Fibroblast of pulmonary artery (primary cell): ENCODE results near the gene PLIN5.

Source experiments
- DNase-seq: peaks from one replicate; pipeline ENCODE4 v3.0.0-alpha.2; 2010; ENCODE audit warnings: low read depth
- H3K4me3 ChIP-seq: replicated peaks from 2 replicates; pipeline ENCODE4 v1.5.1; 2011; ENCODE audit warnings: low read depth, mild to moderate bottlenecking, control low read depth, low read length, moderate library complexity
- CTCF ChIP-seq: IDR thresholded peaks from 2 replicates; pipeline ENCODE4 v1.5.1; 2011; ENCODE audit warnings: mild to moderate bottlenecking, control low read depth, low read length, inconsistent platforms; ENCODE audit errors: missing control alignments

The PLIN5 gene

GRCh38 chr19:4493104-4493928, 41.7 kb downstream of the PLIN5 start:
- no peak for TF ChIP-seq CTCF
- no peak overlapping the region for H3K4me3 ChIP-seq
- DNase-seq, result no peak

GRCh38 chr19:4492337-4493103, 42.5 kb downstream of the PLIN5 start:
- no peak overlapping the region for H3K4me3 ChIP-seq
- no peak for DNase-seq
- no peak for TF ChIP-seq CTCF

GRCh38 chr19:4491446-4491845, 43.6 kb downstream of the PLIN5 start:
- TF ChIP-seq CTCF, result no peak
- DNase-seq, result no peak
- no peak overlapping the region for H3K4me3 ChIP-seq

- no peak for TF ChIP-seq CTCF
- DNase-seq, result no peak
Measured at GRCh38 chr19:4488496-4488895, 46.5 kb downstream of the PLIN5 start.

GRCh38 chr19:4487572-4487971, 47.5 kb downstream of the PLIN5 start:
- H3K4me3 ChIP-seq, result no peak overlapping the region
- TF ChIP-seq CTCF, result no peak
- DNase-seq, result no peak

More at GRCh38 chr19:4488496-4488895, 46.5 kb downstream of the PLIN5 start:
- H3K4me3 ChIP-seq, result no peak overlapping the region

GRCh38 chr19:4483385-4483784, 51.6 kb downstream of the PLIN5 start:
- no peak for TF ChIP-seq CTCF
- H3K4me3 ChIP-seq, result no peak overlapping the region
- DNase-seq, result no peak
